ENCODE data around the gene WDR91. TPM values are rescaled to one million over a fixed set of nuclear protein-coding genes. Genes with fewer than 3 reads are reported as not detected.

Gene WDR91
- total RNA-seq, 2 experiments from 2014 or later, result 12.9 to 13.1 TPM

DNA sequence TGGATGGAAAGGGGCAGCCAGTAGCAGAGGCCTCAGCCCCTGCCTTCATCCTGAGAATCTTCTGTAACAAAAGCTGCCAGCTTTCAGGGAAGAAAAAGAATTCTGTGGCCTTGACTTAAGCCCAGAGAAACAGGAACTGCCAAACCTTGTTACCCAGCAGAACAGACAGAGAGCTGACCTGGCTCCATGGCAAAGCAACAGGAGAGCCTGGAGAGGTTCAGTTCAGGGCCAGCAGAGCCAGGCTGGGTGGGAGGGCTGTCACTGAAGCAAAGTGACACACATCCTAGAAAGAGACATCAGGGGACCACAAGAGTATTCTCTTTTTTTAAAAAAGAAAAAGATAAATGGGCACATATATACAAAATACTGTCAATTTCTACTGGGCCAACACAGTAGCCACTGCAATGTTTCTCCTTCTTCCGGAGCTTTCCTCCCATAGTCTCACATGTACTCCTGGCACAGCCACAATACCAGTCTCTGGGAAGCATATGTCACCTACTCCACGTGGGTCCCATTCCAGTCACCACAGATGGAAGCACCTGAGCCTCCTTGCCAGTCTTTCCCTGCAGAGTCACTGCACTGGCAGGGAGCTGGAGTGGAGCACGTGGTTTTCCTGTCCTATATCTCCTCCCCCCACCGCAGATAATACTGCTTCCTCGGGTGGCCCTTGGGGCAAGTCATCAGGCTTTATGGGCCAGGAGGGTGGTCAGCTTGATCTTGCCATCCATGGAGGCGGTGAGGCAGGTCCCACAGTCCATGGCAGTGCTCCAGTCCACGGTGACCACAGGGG is 25.7 kb downstream of the WDR91 start:
- POLR2A ChIA-PET, result interaction anchor here (1.0 to 1.4 kb wide), 3 partner anchors 10 to 22 kb away, joined by 3 to 7 read pairs (median 3); partner anchors contain the start of gene CYREN
- CTCF ChIA-PET, result no interaction called here
- H3K27me3 Mint-ChIP-seq, result no peaks in the 10 kb centered on the region
- ATAC-seq, result no peak
- DNase-seq, result no peak
- no peak for TF ChIP-seq CTCF (IDR thresholded peaks at IDR 0.05)
- peaks cover 71% of the 10 kb centered on the region for H3K36me3 Mint-ChIP-seq (ENCODE audit: low read depth)
- peaks cover 15% of the 10 kb centered on the region for H3K9me3 Mint-ChIP-seq
- H3K4me3 Mint-ChIP-seq, result no peak overlapping the region
- H3K27ac Mint-ChIP-seq, result peak overlapping the region; percentile 15
- peaks cover 2% of the 10 kb centered on the region for H3K4me1 Mint-ChIP-seq (ENCODE audit: low read depth)
- intact Hi-C loops (cut with micrococcal nuclease), result no loop called here

DNA sequence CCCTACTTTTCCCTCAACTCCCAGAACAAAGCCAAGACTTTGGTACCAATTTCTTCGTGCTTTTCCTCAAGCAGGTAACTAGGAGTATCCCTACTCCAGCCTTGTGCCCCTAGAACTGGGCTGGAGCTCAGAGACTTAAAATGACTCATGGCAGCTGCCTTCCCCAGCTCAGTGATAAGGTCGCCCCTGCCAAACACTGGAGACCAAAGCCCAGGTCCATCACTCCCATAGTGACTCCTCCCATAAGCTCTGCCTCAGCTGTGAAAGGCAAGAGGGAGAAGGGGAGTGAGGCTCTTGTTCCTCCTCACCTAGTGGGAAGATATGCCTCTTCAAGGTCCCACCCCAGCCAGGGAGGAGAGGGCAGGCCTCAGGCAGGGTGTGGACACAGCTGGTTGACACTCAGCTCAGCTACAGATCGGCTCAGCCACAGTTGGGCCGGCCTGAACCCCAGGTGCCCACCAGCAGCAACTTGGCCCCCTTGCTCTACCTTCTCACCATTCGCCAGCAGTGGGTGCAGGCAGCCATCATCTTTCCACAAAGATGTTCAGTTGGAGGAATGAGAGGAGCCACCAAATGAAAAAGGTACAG is 27.0 kb downstream of the WDR91 start:
- no peak for TF ChIP-seq CTCF (IDR thresholded peaks at IDR 0.05)
- Mint-ChIP-seq H3K27ac (no peak overlapping the region), H3K36me3 (ENCODE audit: low read depth) (peaks cover 67% of the 10 kb centered on the region), H3K4me3 (no peak overlapping the region), H3K9me3 (peaks cover 20% of the 10 kb centered on the region), H3K4me1 (ENCODE audit: low read depth) (peaks cover 2% of the 10 kb centered on the region), H3K27me3 (no peaks in the 10 kb centered on the region)
- no peak for DNase-seq
- intact Hi-C loops (cut with micrococcal nuclease), result no loop called here
- CTCF ChIA-PET, result no interaction called here
- no peak for ATAC-seq
- POLR2A ChIA-PET, result no interaction called here

DNA sequence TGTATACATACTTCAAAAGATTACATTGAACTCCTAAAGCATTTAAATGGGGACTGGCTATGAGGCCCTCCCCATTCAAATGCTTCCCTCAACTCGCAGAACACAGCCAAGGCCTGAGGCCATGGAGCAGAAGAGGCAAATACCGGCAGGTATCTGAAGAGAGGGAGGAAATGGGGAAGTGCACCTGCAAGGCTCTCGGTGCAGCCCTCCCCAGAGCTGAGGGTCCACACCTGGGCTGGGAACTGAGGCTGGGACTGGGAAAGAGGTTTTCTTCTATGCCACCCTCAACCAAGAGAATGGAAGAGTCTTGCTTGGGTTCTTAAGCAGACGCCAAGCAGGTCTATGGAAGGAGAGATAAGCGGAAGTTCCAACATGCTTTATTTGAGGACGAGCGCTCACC is 27.8 kb downstream of the WDR91 start:
- Mint-ChIP-seq H3K36me3 (ENCODE audit: low read depth) (peaks cover 61% of the 10 kb centered on the region), H3K4me3 (no peak overlapping the region), H3K27me3 (no peaks in the 10 kb centered on the region), H3K9me3 (peaks cover 20% of the 10 kb centered on the region), H3K27ac (no peak overlapping the region), H3K4me1 (ENCODE audit: low read depth) (peaks cover 2% of the 10 kb centered on the region)
- no peak for DNase-seq
- intact Hi-C loops (cut with micrococcal nuclease), result no loop called here
- CTCF ChIA-PET, result no interaction called here
- no peak for ATAC-seq
- POLR2A ChIA-PET, result no interaction called here
- TF ChIP-seq CTCF (IDR thresholded peaks at IDR 0.05), result no peak

DNA sequence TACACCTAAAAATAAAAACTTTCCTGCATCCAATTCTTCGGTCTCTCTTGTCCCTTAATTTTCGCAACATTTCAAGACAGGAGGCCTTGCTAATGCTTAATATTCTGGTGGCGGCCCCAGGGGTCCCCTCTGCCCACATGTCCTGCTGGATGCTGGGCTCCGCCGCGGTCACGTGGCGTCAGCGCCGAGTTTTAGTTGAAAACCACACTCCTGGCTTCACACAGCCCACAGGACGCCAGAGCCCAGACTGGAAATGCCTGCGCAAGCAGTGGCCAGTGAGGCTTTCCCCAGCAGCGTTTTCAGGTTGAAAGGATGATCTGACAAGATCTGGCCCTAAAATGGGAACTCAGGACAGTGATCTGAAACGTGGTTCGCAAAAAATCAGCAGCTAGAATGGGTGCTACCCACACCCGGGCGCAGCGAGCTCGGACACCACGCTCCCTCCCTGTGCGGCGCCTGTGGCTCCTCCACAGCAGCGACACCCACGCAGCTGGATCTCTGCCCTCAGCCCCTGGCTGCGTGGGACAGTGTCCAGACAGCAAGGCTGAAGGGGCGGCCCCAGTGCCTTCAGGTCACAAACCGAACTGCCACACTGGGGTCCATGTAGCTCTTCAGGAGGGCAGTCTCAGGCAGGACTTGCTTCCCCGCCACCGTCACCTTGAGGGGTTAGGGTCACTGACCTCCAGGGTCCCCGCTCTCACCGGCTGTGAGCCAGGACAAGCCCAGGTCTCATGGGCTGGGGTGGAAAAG is 29.2 kb downstream of the WDR91 start:
- ATAC-seq, result no peak
- Mint-ChIP-seq H3K9me3 (peaks cover 20% of the 10 kb centered on the region), H3K4me1 (ENCODE audit: low read depth) (peaks cover 2% of the 10 kb centered on the region), H3K4me3 (no peak overlapping the region), H3K27ac (no peak overlapping the region), H3K27me3 (no peaks in the 10 kb centered on the region), H3K36me3 (ENCODE audit: low read depth) (peaks cover 55% of the 10 kb centered on the region)
- no peak for DNase-seq
- intact Hi-C loops (cut with micrococcal nuclease), result no loop called here
- no peak for TF ChIP-seq CTCF (IDR thresholded peaks at IDR 0.05)
- POLR2A ChIA-PET, result interaction anchor here (1.3 to 1.7 kb wide), 2 partner anchors 12 to 29 kb away, joined by 3 to 4 read pairs; partner anchors contain the start of genes CYREN and WDR91
- CTCF ChIA-PET, result no interaction called here

Measured in activated CD8-positive, alpha-beta T cell treated with anti-CD3 and anti-CD28 coated beads for 36 hours (primary cell).